ENCODE measurements around the gene SMARCA2.

The SMARCA2 gene

GRCh38 chr9:1972672-1973071 lies 42.5 kb upstream of the SMARCA2 start:
- Histone ChIP-seq H4K20me1 (ENCODE audit: insufficient read depth, low read length) (no peaks in the 10 kb centered on the region), H3K79me2 (ENCODE audit: low read length) (no peaks in the 10 kb centered on the region), H3K36me3 (replicated peaks; ENCODE audit: low read depth, low read length) (no peaks in the 10 kb centered on the region), H3K4me3 (ENCODE audit: low read length) (no peak overlapping the region), H2AFZ (ENCODE audit: low read depth, low read length) (no peak overlapping the region), H3K9ac (ENCODE audit: low read length) (no peak overlapping the region), H3K9me3 (ENCODE audit: insufficient read depth, low read length) (peaks cover 4% of the 10 kb centered on the region; the same call in 1 of the 2 replicates), H3K27ac (ENCODE audit: low read length) (no peak overlapping the region), H3K27me3 (ENCODE audit: low read depth, low read length) (no peaks in the 10 kb centered on the region), H3K4me1 (ENCODE audit: low read length) (0 out of 2 replicates have a peak, but pooled peaks cover 4% of the 10 kb centered on the region), H3K4me2 (ENCODE audit: low read length) (no peak overlapping the region)
- TF ChIP-seq EZH2phosphoT487 (IDR thresholded peaks at IDR 0.05; ENCODE audit: low read depth): no peak
- no peak for TF ChIP-seq CTCF (IDR thresholded peaks at IDR 0.05; ENCODE audit: low read depth, low read length)

- TF ChIP-seq EZH2phosphoT487 (IDR thresholded peaks at IDR 0.05; ENCODE audit: low read depth) (no peak), CTCF (IDR thresholded peaks at IDR 0.05; ENCODE audit: low read depth, low read length) (no peak)
- peaks cover 7% of the 10 kb centered on the region; the same call in 1 of the 2 replicates for H3K4me1 ChIP-seq (ENCODE audit: low read length)
- H2AFZ ChIP-seq (ENCODE audit: low read depth, low read length): no peak overlapping the region
- no peak overlapping the region for H3K9ac ChIP-seq (ENCODE audit: low read length)
- H3K36me3 ChIP-seq (replicated peaks; ENCODE audit: low read depth, low read length): no peaks in the 10 kb centered on the region
- no peak overlapping the region for H3K4me3 ChIP-seq (ENCODE audit: low read length)
- peaks cover 4% of the 10 kb centered on the region; the same call in 1 of the 2 replicates for H3K9me3 ChIP-seq (ENCODE audit: insufficient read depth, low read length)
- no peak overlapping the region for H3K27ac ChIP-seq (ENCODE audit: low read length)
- no peaks in the 10 kb centered on the region for H3K27me3 ChIP-seq (ENCODE audit: low read depth, low read length)
- H3K4me2 ChIP-seq (ENCODE audit: low read length): no peak overlapping the region
- no peaks in the 10 kb centered on the region for H4K20me1 ChIP-seq (ENCODE audit: insufficient read depth, low read length)
- H3K79me2 ChIP-seq (ENCODE audit: low read length): no peaks in the 10 kb centered on the region
These were observed 38.1 kb upstream of the SMARCA2 start for GRCh38 chr9:1977026-1977425.

- H3K9ac ChIP-seq (ENCODE audit: low read length): no peak overlapping the region
- H3K27me3 ChIP-seq (ENCODE audit: low read depth, low read length): no peaks in the 10 kb centered on the region
- peaks cover 8% of the 10 kb centered on the region; the same call in 1 of the 2 replicates for H3K4me1 ChIP-seq (ENCODE audit: low read length)
- no peak overlapping the region for H2AFZ ChIP-seq (ENCODE audit: low read depth, low read length)
- no peak overlapping the region for H3K27ac ChIP-seq (ENCODE audit: low read length)
- TF ChIP-seq EZH2phosphoT487 (IDR thresholded peaks at IDR 0.05; ENCODE audit: low read depth) (no peak), CTCF (IDR thresholded peaks at IDR 0.05; ENCODE audit: low read depth, low read length) (no peak)
- no peak overlapping the region for H3K4me2 ChIP-seq (ENCODE audit: low read length)
- H3K79me2 ChIP-seq (ENCODE audit: low read length): no peaks in the 10 kb centered on the region
- no peaks in the 10 kb centered on the region for H3K9me3 ChIP-seq (ENCODE audit: insufficient read depth, low read length)
- H3K36me3 ChIP-seq (replicated peaks; ENCODE audit: low read depth, low read length): no peaks in the 10 kb centered on the region
- no peaks in the 10 kb centered on the region for H4K20me1 ChIP-seq (ENCODE audit: insufficient read depth, low read length)
- H3K4me3 ChIP-seq (ENCODE audit: low read length): no peak overlapping the region
These were observed 36.2 kb upstream of the SMARCA2 start for GRCh38 chr9:1978941-1979340.

- TF ChIP-seq CTCF (IDR thresholded peaks at IDR 0.05; ENCODE audit: low read depth, low read length) (no peak), EZH2phosphoT487 (IDR thresholded peaks at IDR 0.05; ENCODE audit: low read depth) (no peak)
- Histone ChIP-seq H3K4me2 (ENCODE audit: low read length) (no peak overlapping the region), H3K79me2 (ENCODE audit: low read length) (no peaks in the 10 kb centered on the region), H3K27ac (ENCODE audit: low read length) (no peak overlapping the region), H4K20me1 (ENCODE audit: insufficient read depth, low read length) (no peaks in the 10 kb centered on the region), H2AFZ (ENCODE audit: low read depth, low read length) (no peak overlapping the region), H3K4me1 (ENCODE audit: low read length) (peaks cover 8% of the 10 kb centered on the region; the same call in 1 of the 2 replicates), H3K27me3 (ENCODE audit: low read depth, low read length) (no peaks in the 10 kb centered on the region), H3K36me3 (replicated peaks; ENCODE audit: low read depth, low read length) (no peaks in the 10 kb centered on the region), H3K9me3 (ENCODE audit: insufficient read depth, low read length) (no peaks in the 10 kb centered on the region), H3K9ac (ENCODE audit: low read length) (no peak overlapping the region), H3K4me3 (ENCODE audit: low read length) (no peak overlapping the region)
These were observed 35.3 kb upstream of the SMARCA2 start for GRCh38 chr9:1979741-1980367.

Data from OCI-LY3 (cell line).